GM12865 (cell line): ENCODE measurements around the gene LVRN.

Source experiments
- DNase-seq: peaks from one replicate; pipeline ENCODE4 v3.0.0; 2010; ENCODE audit warnings: low read depth
- H3K4me3 ChIP-seq: 2 replicates; pipeline ENCODE4 v1.5.1; 2011; ENCODE audit warnings: mild to moderate bottlenecking, low read depth, low read length, control low read depth
- CTCF ChIP-seq: IDR thresholded peaks from 2 replicates; pipeline ENCODE4 v1.5.1; 2011; ENCODE audit warnings: low read length, control low read depth, low read depth, inconsistent platforms; ENCODE audit not compliant: insufficient read depth; ENCODE audit errors: missing control alignments

LVRN gene

GRCh38 chr5:116038817-116039216, 76.5 kb downstream of the LVRN start:
- peak; percentile 50 for DNase-seq
- no peak overlapping the region for H3K4me3 ChIP-seq
- TF ChIP-seq CTCF, result no peak

GRCh38 chr5:116042375-116042774, 80.1 kb downstream of the LVRN start:
- DNase-seq, result no peak
- H3K4me3 ChIP-seq, result no peak overlapping the region
- TF ChIP-seq CTCF, result no peak

- no peak for DNase-seq
- H3K4me3 ChIP-seq, result no peak overlapping the region
- TF ChIP-seq CTCF, result no peak
Measured at GRCh38 chr5:116044073-116044472, 81.8 kb downstream of the LVRN start.

GRCh38 chr5:116045821-116046220, 83.5 kb downstream of the LVRN start:
- H3K4me3 ChIP-seq, result no peak overlapping the region
- no peak for DNase-seq
- no peak for TF ChIP-seq CTCF

- no peak for DNase-seq
- H3K4me3 ChIP-seq, result no peak overlapping the region
Measured at GRCh38 chr5:116046261-116046660, 84.0 kb downstream of the LVRN start.

GRCh38 chr5:116046823-116047222, 84.5 kb downstream of the LVRN start:
- H3K4me3 ChIP-seq, result no peak overlapping the region
- DNase-seq, result no peak
- TF ChIP-seq CTCF, result no peak

More at GRCh38 chr5:116046261-116046660, 84.0 kb downstream of the LVRN start:
- no peak for TF ChIP-seq CTCF

GRCh38 chr5:116058346-116058936, 96.2 kb downstream of the LVRN start:
- no peak for DNase-seq
- no peak overlapping the region for H3K4me3 ChIP-seq
- no peak for TF ChIP-seq CTCF
